MM.1S (cell line): ENCODE results near the gene GPHN.

Experiments
- CTCF ChIP-seq: fragments of 300-600 bp; sonication (generic); IDR thresholded peaks from 2 replicates; pipeline ENCODE4 v1.5.1; 2016; ENCODE audit warnings: antibody characterized with exemption, low read length, mixed read lengths
- EZH2 ChIP-seq: fragments of 300-600 bp; sonication (generic); optimal IDR thresholded peaks from 2 replicates; pipeline ENCODE3; 2017; ENCODE audit warnings: low read depth, mild to moderate bottlenecking, antibody characterized with exemption, low read length, mixed read lengths

GRCh38 chr14:67141146-67141900, 633.4 kb downstream of the GPHN start:
- TF ChIP-seq CTCF (no peak), EZH2 (no peak)
